GM12872 (cell line): ENCODE measurements around the gene SEC23B.

Experiments used
- CTCF ChIP-seq: IDR thresholded peaks from 3 replicates; pipeline ENCODE4 v1.5.1; 2011; ENCODE audit warnings: low read depth, mild to moderate bottlenecking, low read length, moderate library complexity; ENCODE audit not compliant: insufficient read depth

Gene SEC23B

DNA sequence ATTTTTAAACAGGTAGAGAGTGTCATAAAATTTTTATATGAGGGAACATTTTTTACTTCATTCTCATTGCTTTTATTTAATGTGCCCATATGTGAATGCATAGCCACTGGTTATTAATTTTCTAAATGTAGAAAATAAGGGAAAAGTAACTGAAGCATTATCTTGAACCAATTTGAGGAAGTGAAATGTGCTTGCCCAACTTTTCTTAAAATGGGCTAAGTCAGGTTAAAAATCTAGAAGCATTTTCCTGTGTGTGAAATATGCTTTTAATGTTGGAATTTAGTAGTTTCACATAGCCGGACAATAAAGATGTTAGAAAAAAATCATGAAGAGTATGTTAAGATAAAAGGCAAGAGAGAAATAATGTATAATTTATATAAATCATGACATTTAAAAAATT lies 3.8 kb downstream of the SEC23B start:
- no peak for TF ChIP-seq CTCF

GRCh38 chr20:18513208-18513607 lies 5.5 kb downstream of the SEC23B start:
- TF ChIP-seq CTCF, result no peak

- TF ChIP-seq CTCF, result no peak
Observed at GRCh38 chr20:18514127-18514526, 6.4 kb downstream of the SEC23B start.

DNA sequence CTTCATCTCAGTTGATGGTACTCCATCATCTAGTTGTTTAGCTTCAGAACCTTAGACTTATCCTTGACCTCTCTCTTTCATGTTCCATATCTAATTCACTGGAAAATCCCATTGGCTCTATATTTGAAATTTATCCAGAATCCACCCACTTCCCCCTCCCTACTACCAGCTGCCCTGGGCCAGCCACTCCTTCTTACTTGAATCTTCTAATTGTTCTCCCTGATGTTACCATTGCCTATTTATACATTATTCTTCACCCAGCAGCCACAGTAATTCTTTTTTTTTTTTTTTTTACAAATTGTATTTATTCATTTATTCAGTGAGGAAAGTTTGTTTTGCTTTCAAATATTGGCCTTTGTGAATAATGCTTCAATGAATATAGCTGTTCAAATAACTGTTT lies 8.2 kb downstream of the SEC23B start:
- TF ChIP-seq CTCF, result no peak

GRCh38 chr20:18523066-18523465 lies 15.3 kb downstream of the SEC23B start:
- no peak for TF ChIP-seq CTCF

- TF ChIP-seq CTCF, result no peak
Observed at GRCh38 chr20:18524646-18525045, 16.9 kb downstream of the SEC23B start.

- TF ChIP-seq CTCF, result no peak
Observed at GRCh38 chr20:18527339-18527738, 19.6 kb downstream of the SEC23B start.

DNA sequence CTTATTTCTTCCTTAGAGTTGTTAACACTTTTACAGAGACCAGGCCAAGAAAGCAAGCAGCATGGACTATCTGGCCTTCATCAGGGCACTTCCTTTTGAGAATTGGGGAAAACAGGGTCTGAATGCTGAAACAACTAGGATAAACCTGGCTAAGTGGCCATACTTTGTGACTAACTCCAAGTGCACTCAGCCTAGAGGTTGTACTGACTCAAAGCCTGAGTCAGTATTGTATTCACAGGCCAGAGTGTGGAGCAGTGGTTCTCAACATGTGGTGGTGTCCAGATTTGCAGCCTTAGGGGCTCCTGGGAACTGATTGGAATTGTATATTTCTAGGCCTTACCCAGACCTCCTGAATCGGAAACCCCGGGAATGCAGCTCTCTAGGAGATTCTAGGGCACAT lies 20.1 kb downstream of the SEC23B start:
- no peak for TF ChIP-seq CTCF
